Activated CD4-positive, alpha-beta T cell treated with anti-CD3 and anti-CD28 coated beads, Interleukin-2, Interleukin-6, amounts not matched to agents 100 ng/mL and 50 ng/mL, durations not matched to agents 16 hours and 8 hours (primary cell): ENCODE results near the gene CDK11A.
"Not testable (repeated sequence)": the region's sequence is repeated elsewhere in the genome, so short reads cannot be mapped to it uniquely, and the experiment has no call there.

Experiments
- DNase-seq: peaks from one replicate; pipeline ENCODE4 v3.0.0-alpha.2; 2020

CDK11A gene

GRCh38 chr1:1715109-1715883 is 8.9 kb downstream of the CDK11A start:
- DNase-seq, result not testable (repeated sequence)

- DNase-seq, result not testable (repeated sequence)
These were observed 16.3 kb downstream of the CDK11A start for GRCh38 chr1:1707897-1708296.

GRCh38 chr1:1707241-1707640 is 16.9 kb downstream of the CDK11A start:
- DNase-seq, result not testable (repeated sequence)

GRCh38 chr1:1705623-1706022 is 18.5 kb downstream of the CDK11A start:
- DNase-seq, result not testable (repeated sequence)

- not testable (repeated sequence) for DNase-seq
These were observed 19.7 kb downstream of the CDK11A start for GRCh38 chr1:1704284-1704957.

GRCh38 chr1:1703796-1704195 is 20.4 kb downstream of the CDK11A start:
- DNase-seq, result no peak

GRCh38 chr1:1702506-1702905 is 21.7 kb downstream of the CDK11A start:
- DNase-seq, result not testable (repeated sequence)

GRCh38 chr1:1700557-1700956 is 23.6 kb downstream of the CDK11A start:
- not testable (repeated sequence) for DNase-seq

GRCh38 chr1:1700067-1700466 is 24.1 kb downstream of the CDK11A start:
- not testable (repeated sequence) for DNase-seq

- DNase-seq, result not testable (repeated sequence)
These were observed 25.1 kb downstream of the CDK11A start for GRCh38 chr1:1699061-1699460.

- DNase-seq, result not testable (repeated sequence)
These were observed 26.6 kb downstream of the CDK11A start for GRCh38 chr1:1697358-1698183.

- DNase-seq, result not testable (repeated sequence)
These were observed 27.5 kb downstream of the CDK11A start for GRCh38 chr1:1696431-1697357.

GRCh38 chr1:1692714-1693647 is 31.2 kb downstream of the CDK11A start, which contains the start of gene SLC35E2B:
SLC35E2B (minus strand) TSS chr1:1692795; CDS start chr1:1676699, 16,096 bp downstream.
- peak; percentile 92 for DNase-seq

GRCh38 chr1:1692324-1692713 is 31.8 kb downstream of the CDK11A start:
- DNase-seq, result peak; percentile 83

- not testable (repeated sequence) for DNase-seq
These were observed 32.7 kb downstream of the CDK11A start for GRCh38 chr1:1691443-1691842.

- DNase-seq, result not testable (repeated sequence)
These were observed 34.6 kb downstream of the CDK11A start for GRCh38 chr1:1689526-1689925.

GRCh38 chr1:1687846-1688245 is 36.3 kb downstream of the CDK11A start:
- DNase-seq, result no peak

GRCh38 chr1:1684031-1684681 is 40.0 kb downstream of the CDK11A start:
- no peak for DNase-seq

- DNase-seq, result no peak
These were observed 40.9 kb downstream of the CDK11A start for GRCh38 chr1:1683104-1683905.
